Stimulated activated CD8-positive, alpha-beta memory T cell treated with anti-CD3 and anti-CD28 coated beads, Interleukin-12 subunit alpha, Interleukin-12 subunit beta, amount 100 ng/mL, for 24 hours (primary cell): ENCODE data around the gene AATK.

ENCODE experiments used
- DNase-seq: peaks from one replicate; pipeline ENCODE4 v3.0.0-alpha.2; 2020; ENCODE audit errors: extremely low read depth

AATK gene

DNA sequence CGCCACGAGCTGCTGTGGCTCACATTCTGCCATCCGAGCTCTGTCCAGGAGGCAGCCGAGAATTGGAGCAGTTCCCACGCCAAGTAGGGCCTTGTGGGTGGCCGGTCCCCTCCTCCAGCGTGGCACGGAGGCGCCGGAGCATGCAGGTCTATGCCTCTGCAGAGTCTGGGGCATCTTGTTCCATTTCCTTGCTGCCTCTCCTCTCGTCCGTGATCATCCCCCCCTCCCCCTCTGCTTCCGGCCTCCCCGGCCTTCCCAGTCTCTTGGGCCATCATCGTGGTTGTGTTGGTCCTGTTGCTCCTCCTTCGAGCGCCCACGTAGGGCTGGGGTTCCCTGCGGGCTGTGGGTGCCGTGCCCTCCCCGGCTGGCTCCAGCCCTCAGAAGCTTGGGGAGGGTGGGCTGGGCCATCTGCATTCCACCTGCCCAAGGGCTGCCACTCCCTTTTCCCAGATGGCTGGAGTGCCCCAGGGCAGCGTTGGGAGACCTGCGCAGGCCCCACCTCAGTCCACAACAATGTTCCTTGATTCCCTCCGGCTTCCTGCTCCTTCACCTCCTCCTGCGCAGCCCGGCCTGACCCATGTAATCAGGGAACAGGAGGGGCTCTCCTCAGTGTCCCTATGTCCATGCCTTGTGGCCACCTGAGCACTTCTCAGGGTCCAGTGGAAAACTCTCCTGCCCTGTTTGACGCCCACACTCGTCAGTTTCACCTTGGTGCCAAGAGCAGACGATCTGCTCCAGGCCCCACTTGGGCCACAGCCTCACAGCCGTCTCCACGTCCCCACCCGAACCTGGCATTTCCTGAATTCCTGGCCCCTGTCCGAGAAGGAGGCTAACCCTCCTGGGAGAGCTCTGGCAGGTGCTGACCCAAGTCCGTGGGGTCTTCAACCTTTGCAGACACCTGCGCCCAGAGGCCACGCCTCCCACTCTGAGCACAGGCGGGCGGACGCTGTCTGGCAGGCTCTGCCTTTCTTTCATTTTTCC, 94.0 kb downstream of the AATK start:
- no peak for DNase-seq

DNA sequence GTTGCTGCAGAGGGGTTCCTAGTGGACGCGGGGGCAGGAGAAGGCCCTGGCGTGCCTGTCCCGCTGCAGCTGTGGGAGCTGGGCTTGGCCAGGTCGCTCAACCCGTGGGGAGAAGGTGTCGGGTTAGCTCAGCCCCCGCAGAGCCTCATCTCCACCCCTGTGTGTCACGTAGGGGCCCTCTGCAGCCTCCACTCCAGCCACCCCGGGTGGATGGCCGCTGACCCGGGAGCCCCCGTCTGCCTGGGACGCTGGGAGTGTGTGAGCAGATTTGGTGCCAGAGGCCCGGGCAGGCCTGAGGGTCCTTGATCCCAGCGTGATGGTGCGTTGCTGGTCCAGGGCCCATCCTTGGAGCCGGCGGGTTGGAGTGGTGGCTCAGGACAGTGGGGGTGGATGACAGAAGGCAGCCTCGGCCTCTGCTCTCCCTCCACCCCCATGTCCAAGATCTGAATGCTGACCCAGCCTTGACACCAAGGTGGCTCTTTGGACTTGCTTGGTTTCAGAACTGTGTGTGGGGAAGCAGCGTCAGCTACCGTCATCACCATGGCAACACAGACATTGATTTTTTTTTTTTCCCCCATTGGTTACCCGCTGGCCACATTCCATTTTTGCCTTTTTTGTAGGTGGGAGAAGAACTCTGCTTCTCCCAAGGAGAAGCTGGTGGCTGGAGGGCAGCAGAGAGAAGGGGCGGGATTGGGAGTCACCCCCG, 95.3 kb downstream of the AATK start:
- no peak for DNase-seq

DNA sequence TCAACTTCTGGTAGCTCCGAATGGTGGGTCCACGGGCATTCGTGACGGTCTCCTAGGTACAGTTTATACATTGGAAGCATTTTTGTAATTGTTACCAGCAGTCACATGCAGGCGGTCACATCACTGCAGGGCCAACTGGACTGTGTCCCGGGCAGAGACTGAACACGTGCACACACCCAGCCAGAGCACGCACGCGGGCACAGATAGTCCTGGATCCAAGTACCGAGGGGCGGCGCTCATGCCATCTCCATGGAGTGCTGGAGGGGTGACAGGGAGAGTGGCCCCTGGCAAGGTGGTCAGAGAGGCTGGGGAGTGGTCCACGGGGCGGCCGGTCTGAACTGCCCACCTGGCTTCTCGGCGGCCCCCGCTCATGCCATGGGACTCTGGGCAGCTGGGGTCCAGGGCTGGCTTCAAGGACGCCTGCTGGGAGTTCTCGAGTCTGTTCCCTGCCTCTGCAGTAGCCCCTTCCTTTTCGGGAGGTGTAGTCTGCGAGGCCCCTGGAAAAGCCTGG, 96.8 kb downstream of the AATK start:
- no peak for DNase-seq

DNA sequence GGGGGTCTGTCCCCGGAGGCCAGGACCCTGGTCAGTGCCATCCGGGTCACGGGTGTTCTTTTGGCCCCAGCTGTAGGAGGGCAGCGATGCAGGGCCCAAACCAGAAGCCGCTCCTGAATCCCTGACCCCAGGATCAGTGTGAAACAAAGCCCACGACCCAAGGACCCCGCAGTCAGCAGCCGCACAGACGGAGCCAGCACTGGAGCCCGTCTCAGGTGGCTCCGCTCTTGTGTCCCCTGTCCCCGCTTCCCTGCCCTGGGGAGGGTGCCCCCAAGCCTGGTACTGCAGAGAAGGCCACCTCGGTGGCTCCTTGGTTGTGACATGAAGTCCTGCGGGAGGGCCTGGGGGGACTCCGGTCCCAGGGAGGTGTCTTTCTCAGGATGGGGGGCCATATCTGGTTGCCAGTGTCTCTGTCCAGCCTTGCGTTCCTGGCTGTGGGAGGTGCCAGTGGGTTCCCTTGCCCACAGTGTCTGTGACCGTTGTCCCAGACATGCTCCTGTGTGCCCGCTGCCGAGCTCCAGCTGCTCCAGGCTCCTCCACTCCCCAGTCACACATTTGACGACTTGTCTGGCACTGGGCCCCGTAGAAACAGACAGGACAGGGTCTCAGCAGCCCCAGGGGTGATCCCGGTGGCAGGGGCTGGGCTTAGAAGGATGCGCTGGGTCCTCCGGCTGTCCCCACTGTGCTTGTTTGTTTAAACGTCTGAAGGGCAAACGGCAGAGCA, 97.4 kb downstream of the AATK start:
- no peak for DNase-seq

DNA sequence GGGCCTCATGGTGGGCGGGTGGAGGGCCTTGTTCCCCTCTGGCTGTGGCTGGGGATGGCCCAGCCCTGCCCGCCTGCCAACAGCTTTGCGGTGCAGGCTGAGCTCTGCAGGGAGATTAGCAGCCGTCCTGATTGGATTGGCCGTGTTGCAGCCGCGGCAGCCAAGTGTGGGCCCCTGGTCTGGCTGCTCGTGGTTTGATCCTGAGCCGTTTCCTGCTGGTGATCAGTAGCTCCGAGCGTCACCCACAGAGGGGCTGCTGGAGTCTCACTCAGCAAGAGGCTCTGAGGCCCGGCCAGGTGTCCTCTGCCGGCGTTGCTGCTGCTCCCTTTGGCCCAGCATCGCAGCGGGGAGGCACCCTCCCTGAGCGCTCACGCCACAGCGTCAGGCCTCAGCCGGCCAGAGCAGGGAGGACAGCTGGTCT, 98.6 kb downstream of the AATK start:
- no peak for DNase-seq
